Amygdala (tissue), 56 donors: ENCODE data around the gene NEGR1.

Source experiments
- DNase-seq, 56 donors: peaks; one replicate each; lab custom pipeline; 2025; lab: John Stamatoyannopoulos, UW

NEGR1 gene

DNA sequence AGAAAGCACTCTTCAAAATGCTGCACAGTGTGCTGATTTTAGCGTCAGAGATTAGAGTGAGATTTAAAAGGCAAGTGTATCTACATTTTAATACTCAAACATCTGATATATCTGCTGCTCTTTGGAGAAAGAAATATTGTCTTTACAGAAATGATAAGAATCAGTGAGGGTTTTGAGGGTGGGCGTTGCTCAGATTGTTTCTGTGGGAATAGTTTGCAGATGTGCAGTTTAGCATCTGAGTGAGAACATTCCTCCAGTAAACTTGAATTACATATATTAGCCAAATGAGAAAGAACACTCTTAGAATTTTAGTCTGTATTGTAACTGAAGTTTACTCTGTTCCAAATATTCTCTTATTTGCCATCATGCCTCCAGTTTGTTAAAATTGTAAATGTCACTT is 549.2 kb downstream of the NEGR1 start:
- no peak for DNase-seq

GRCh38 chr1:71721532-71721931 is 560.8 kb downstream of the NEGR1 start:
- no peak for DNase-seq

- no peak for DNase-seq
Measured at GRCh38 chr1:71719330-71719729, 563.0 kb downstream of the NEGR1 start.

GRCh38 chr1:71717186-71717585 is 565.2 kb downstream of the NEGR1 start:
- no peak for DNase-seq

- no peak for DNase-seq
Measured at GRCh38 chr1:71711456-71711855, 570.9 kb downstream of the NEGR1 start.

DNA sequence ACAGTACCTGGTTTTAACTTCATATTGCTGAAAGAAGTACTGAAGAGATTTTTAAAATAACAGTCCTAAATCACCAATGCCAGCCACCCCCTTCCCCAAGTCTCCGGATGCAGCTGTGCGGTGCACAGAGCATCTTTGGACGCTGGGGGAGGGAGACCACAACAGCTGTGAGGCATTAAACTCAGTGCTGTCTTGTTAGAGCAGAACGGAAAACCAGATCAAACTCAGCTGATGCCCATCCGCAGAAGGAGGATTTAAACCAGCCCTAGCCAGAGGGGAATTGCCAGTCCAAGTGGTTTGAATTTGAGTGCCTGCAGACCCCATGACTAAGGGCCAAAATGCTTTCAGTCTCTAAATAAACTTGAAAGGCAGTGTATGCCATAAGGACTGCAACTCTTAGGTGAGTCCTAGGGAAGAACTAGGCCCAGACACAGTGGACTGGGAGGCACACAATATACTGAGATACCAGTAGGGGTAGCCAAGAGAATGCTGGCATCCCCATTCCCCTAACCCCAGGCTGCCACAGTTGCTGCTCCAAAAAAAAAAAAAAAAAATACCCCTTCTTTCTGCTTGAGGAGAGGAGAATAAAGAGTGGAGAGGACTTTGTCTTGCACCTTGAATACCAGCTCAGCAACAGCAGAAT is 576.2 kb downstream of the NEGR1 start:
- no peak for DNase-seq

GRCh38 chr1:71698186-71698585 is 584.2 kb downstream of the NEGR1 start:
- DNase-seq: no peak

- DNase-seq: no peak
Measured at GRCh38 chr1:71695821-71696220, 586.5 kb downstream of the NEGR1 start.

DNA sequence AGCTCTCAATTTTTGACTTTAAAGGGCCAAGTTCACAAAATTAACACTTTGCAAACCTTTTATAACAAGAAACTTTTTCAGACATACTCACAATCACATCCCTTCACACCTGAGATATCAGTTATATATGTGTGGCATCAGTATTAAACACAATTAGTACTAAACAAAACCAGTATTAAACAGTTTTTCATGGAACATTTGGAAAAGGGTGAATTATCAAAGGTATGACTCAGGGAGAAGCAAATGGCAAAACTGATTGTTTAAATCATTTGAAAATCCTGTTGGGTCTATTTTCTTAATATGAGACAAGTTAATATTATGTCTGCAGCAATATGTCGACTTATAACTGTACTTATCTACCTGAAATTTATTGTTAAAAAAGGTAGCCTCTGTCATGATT is 587.3 kb downstream of the NEGR1 start:
- DNase-seq: no peak

DNA sequence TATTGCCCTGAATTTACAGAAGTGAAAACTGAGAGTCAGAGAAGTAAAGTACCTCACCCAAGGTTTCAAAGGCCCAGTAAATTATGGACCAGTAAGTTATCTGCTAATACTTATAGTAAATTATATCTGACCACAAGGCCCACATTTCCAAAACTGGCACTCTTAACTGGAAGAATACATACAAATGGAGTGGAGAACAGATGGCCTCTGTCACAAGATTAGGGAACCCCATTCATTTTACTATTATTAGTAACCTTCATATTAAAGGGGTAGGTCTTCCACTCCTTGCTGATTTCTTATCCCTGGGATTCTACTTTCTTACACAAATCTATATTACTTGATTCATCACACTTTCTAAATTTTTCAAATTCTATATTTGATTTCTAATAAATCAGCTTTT is 588.8 kb downstream of the NEGR1 start:
- DNase-seq: no peak

GRCh38 chr1:71689635-71690034 is 592.7 kb downstream of the NEGR1 start:
- DNase-seq: no peak

DNA sequence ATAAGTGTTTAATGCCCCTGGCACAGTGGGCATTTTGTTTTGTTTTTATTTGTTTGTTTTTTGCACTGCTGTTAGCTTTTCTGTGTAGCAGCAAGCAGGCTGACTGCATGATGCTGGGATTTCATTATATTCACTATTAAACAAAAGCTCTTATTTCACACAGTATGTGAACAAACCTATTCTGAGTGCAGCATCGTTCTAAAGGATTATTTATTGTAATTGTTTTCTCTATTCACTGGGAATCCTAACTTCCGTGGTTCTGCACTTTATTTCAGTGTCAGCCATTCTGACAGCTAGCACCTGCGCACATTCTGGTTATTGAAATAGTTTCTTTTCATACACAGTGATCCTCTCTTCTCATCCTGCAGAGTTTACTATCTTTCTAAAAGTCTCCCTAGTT is 595.0 kb downstream of the NEGR1 start:
- no peak for DNase-seq

DNA sequence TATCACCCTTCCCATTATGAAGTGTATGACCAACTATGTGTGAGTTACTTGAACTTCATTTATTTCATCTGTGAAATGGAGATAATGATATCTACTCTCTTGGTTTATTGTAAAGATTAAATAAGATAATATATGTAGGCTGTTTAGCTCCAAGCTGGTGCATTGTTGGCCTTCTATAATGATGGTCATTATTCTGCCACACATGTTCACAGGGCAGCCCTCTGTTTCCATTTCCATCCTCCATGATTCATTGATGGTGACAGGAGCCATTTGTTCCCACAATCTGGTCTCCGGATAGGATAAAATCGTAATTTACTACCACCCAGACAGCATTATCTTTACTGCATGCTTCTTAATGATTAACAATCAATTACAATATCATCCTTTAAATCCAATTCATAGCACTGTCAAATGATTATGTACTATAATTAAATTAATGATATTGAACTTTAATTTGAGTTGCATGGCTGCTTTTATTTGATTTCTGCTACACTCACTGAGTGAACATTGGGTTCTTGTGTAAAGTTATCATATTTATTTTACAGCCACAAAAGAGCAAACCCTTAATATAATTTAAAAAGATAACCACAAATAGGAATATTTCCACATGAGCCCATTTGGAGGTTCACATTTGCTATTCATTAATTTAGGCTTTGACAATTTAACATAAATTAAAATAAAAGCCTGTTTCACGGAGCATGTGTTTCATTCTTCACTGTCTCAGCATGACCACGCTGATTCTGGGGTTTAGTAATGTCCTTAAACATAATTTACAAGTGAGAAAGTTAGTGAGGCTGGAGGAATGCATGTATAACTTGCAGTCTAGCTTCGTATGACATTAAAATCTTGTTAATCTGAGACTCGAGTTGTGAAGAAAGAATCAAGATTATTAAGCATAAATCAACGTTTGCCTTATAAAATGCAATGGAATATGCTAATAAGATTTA is 605.1 kb downstream of the NEGR1 start:
- DNase-seq: no peak

DNA sequence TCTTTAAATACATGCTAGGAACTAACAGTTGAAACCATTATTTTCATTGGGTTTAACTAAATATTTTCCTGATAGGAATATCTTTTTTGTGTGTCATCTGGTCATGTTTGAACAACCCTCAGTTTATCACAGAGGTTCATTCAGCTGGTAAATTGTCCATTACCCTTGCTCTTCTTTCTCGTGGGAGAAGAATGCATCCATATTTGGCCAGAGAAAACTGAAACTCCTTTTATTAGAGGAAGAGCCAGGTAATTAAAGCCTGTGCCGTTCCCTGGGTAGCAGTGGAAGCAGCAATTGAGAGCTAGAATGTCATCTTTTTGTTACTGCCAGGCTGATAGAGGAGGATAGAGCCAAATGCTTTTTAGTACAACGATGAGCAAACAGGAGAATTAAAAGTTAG is 614.3 kb downstream of the NEGR1 start:
- no peak for DNase-seq

DNA sequence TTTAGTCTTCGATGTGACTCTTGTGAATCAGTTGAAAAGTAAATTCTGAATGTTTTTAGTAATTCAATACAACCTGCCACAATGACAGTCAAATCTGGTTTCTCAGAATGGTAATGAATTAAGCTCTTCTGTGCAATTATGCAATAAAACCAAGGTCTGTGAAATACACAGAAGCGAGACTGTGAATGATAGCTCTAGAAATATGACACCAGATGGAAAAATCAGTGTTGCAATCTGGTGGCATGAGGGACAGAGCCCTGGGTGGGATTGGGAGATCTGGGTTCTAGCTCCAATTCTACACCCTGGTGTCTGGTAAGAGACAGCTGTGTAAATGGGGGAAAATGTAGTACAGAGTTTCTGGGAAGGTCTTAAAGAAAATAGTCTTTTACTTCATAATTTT is 615.1 kb downstream of the NEGR1 start:
- no peak for DNase-seq

DNA sequence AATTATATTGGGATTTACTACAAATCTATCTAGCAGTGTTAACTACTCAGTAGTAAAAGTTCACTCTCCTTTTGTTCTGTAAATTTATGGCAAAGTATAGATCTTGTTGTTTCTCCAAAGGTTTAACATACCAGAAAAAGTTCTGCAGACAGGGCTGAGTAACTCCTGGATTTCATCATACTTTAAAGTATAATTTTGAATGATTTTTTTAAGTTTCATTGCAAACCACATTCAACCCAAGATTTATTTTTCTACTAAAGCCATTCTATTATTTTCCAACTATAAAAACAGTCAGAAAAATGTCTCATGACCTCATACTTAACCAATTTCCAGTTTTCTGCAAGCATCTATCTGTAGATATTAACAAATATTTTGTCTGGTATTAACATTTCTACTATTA is 615.7 kb downstream of the NEGR1 start:
- no peak for DNase-seq

DNA sequence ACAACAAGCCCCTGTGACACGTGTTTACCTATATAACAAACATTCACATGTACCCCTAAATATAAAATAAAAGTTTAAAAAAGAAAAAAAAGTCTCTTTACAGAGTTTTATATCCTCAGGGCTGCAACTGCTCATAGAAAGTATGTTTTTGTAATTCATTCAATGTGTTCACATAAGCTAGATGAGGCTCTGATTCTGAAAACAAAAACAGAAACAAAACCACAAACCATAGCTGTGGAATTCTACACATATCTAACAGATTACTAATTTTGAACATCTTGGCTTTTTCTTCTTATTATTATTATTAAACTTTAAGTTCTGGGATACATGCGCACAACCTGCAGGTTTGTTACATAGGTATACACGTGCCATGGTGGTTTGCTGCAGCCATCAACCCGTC is 621.9 kb downstream of the NEGR1 start:
- no peak for DNase-seq

- no peak for DNase-seq
Measured at GRCh38 chr1:71657891-71658679, 624.3 kb downstream of the NEGR1 start.

DNA sequence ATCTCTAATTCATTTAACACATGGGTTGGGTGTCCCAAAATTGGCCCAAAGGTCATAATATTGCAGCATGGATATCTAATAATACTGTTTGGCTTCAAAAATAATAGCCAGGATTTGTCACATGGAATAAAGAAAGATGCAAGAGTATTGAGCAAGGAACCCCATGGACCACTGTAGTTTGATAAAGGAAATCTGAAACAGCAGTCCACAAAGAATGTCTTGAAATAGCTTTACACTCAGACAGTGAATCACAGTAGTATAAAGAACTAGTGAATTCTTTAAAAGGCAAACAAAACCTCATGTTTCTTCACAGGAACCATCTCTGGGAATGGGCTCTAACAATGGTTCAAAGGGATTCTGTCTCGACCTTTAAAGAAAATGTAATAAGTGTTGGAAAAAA is 625.4 kb downstream of the NEGR1 start:
- DNase-seq: no peak

DNA sequence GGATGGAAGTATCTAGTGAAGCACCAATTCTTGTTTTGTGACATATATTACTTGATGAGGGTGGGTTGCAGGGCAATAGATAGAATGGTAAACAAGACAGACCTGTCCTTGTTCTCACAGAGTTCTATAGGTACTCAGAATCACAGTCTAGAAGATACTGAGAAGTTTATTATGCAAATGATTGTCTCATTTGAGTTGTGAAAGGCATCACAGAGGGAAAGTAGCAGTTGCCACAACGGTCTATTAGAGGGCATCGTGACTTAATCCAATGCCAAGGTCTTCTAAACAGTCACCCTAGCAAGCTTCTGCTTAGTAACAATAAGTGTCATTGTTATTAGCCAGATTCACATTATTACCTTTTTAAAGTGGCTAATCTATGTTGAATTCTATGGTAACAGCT is 626.7 kb downstream of the NEGR1 start:
- DNase-seq: no peak

DNA sequence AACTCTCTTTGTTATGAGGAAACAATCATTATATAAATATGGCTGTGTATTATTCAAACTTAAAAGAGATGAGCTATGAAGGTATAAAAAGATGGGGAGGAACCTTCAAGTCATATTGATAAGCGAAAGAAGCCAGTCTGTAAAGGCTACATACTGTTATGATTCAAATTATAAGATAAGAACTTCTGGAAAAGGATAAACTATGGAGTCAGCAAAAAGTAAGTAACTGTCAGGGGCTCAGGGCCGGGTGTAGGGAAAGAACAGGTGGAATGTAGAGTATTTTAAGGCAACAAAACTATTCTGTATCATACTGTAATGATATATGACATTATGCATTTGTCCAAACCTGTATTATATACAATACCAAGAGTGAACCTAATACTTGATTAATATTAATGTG is 628.4 kb downstream of the NEGR1 start:
- no peak for DNase-seq
